K562 (cell line): ENCODE results near the gene NXN. TPM values are rescaled to one million over a fixed set of nuclear protein-coding genes. Genes with fewer than 3 reads are reported as not detected.

ENCODE experiments used
- ATAC-seq: fragments of 200-7000 bp; cut with Tn5 transposase; 3 replicates; pipeline ENCODE4 v1.9.1; 2020; ENCODE audit warnings: moderate library complexity
- BruUV-seq: library from RNA; stranded (reverse); fragments of 400-500 nt; replicated peaks from 2 replicates; lab custom pipeline; 2021; lab: Mats Ljungman, UMichigan
- CTCF ChIA-PET: fragments of 300-600 bp; formaldehyde crosslinking; extraction: SDS; loops from one replicate; lab custom pipeline; 2021; ENCODE audit warnings: low intra/inter-chr PET ratio; lab: Yijun Ruan, JAX
- POLR2A ChIA-PET: fragments of 300-600, 350-650 bp; sonication (Branson Sonifier 250); formaldehyde crosslinking; extraction: SDS; loops from one replicate; lab custom pipeline; 2021; ENCODE audit warnings: antibody characterized with exemption, inconsistent platforms; lab: Yijun Ruan, JAX
- DNase-seq, 4 experiments: peaks; one replicate each; pipeline versions ENCODE4 v3.0.0 to v3.0.0-alpha.2; 2011 to 2018; ENCODE audit warnings: low spot score in 3 of 4, mixed read lengths in 3 of 4; ENCODE audit errors: extremely low read depth in 1 of 4
- FAIRE-seq: peaks from 2 replicates; lab custom pipeline; 2011; peaks lifted over from hg19 to GRCh38; lab: Jason Lieb, UNC
- H2AFZ ChIP-seq: 2 replicates; pipeline ENCODE4 v1.6.0; 2011; ENCODE audit warnings: low read depth, low read length, control low read depth, inconsistent platforms
- H3K27ac ChIP-seq: fragments of 200-600 bp; 3 replicates; pipeline ENCODE4 v1.8.0; 2011; ENCODE audit warnings: low read depth, mild to moderate bottlenecking, control low read depth, inconsistent platforms, low read length, moderate library complexity, mixed read lengths; ENCODE audit errors: extremely low read depth
- H3K27me3 ChIP-seq, 2 experiments: fragments of 300-600 bp in 1 of 2; 2 replicates in 1 of 2; 3 replicates in 1 of 2; pipeline versions ENCODE4 v1.6.0 to v1.8.0; 2011; ENCODE audit warnings: inconsistent platforms in 2 of 2, low read length in 2 of 2, mild to moderate bottlenecking in 1 of 2, mixed read lengths in 1 of 2, moderate library complexity in 1 of 2; ENCODE audit not compliant: control insufficient read depth in 2 of 2, insufficient read depth in 2 of 2
- H3K36me3 ChIP-seq: fragments of 300-600 bp; 3 replicates; pipeline ENCODE4 v1.8.0; 2011; ENCODE audit warnings: mild to moderate bottlenecking, low read length, inconsistent platforms; ENCODE audit not compliant: control insufficient read depth, insufficient read depth
- H3K4me1 ChIP-seq, 2 experiments: fragments of 200-600 bp in 1 of 2; replicated peaks in 1 of 2; 2 replicates in 1 of 2; 3 replicates in 1 of 2; pipeline versions ENCODE4 v1.5.1 to v1.8.0; 2011; ENCODE audit warnings: inconsistent platforms in 2 of 2, low read length in 2 of 2, mild to moderate bottlenecking in 1 of 2, mixed read lengths in 1 of 2, moderate library complexity in 1 of 2; ENCODE audit not compliant: control insufficient read depth in 2 of 2, insufficient read depth in 2 of 2
- H3K4me2 ChIP-seq: 2 replicates; pipeline ENCODE4 v1.6.1; 2011; ENCODE audit warnings: low read length, control low read depth, inconsistent platforms, mixed read lengths; ENCODE audit not compliant: insufficient read depth
- H3K4me3 ChIP-seq: fragments of 200-600 bp; sonication (generic), shearing (Covaris generic); 2 replicates; pipeline ENCODE4 v1.5.1; 2016; ENCODE audit warnings: control low read depth, inconsistent platforms
- H3K79me2 ChIP-seq: fragments of 200-600 bp; 3 replicates; pipeline ENCODE4 v1.8.0; 2011; ENCODE audit warnings: low read length, inconsistent platforms; ENCODE audit not compliant: control insufficient read depth, insufficient read depth
- H3K9ac ChIP-seq, 2 experiments: 2 replicates each; pipeline versions ENCODE4 v1.6.0 to v1.6.1; 2011; ENCODE audit warnings: low read depth in 2 of 2, low read length in 2 of 2, control low read depth in 1 of 2, inconsistent platforms in 1 of 2, mild to moderate bottlenecking in 1 of 2, mixed read lengths in 1 of 2; ENCODE audit not compliant: insufficient read depth in 1 of 2
- H3K9me1 ChIP-seq: one replicate; pipeline ENCODE4 v1.6.0; 2011; ENCODE audit warnings: inconsistent platforms, mild to moderate bottlenecking, low read length, moderate library complexity; ENCODE audit not compliant: control insufficient read depth, insufficient read depth
- H3K9me3 ChIP-seq: replicated peaks from 2 replicates; pipeline ENCODE4 v1.5.1; 2011; ENCODE audit warnings: low read depth, low read length, inconsistent platforms; ENCODE audit not compliant: control insufficient read depth, insufficient read depth
- H4K20me1 ChIP-seq: replicated peaks from 2 replicates; pipeline ENCODE4 v1.6.1; 2011; ENCODE audit warnings: low read length, inconsistent platforms, mixed read lengths; ENCODE audit not compliant: control insufficient read depth, insufficient read depth
- ADNP ChIP-seq: fragments of 200-800 bp; sonication (Bioruptor generic); IDR thresholded peaks from 2 replicates; pipeline ENCODE4 v1.6.1; 2016; ENCODE audit warnings: missing genetic modification characterization, missing compliant biosample characterization
- ARHGAP35 ChIP-seq: fragments of 450-650 bp; IDR thresholded peaks from 2 replicates; pipeline ENCODE4 v1.6.1; 2018; ENCODE audit not compliant: partially characterized antibody
- CHD2 ChIP-seq: IDR thresholded peaks from 2 replicates; pipeline ENCODE4 v1.6.1; 2011; ENCODE audit warnings: low read depth, low read length
- DNMT1 ChIP-seq: fragments of 450-650 bp; IDR thresholded peaks from 2 replicates; pipeline ENCODE4 v1.6.1; 2016; ENCODE audit warnings: antibody characterized with exemption, mild to moderate bottlenecking
- HCFC1 ChIP-seq: IDR thresholded peaks from 2 replicates; pipeline ENCODE4 v1.6.1; 2012; ENCODE audit warnings: low read depth, low read length, improper control_type of control experiment
- JUNB ChIP-seq: fragments of 450-650 bp; formaldehyde crosslinking; conservative IDR thresholded peaks from 2 replicates; pipeline ENCODE4 v1.4.0; 2020; ENCODE audit warnings: mild to moderate bottlenecking
- KLF10 ChIP-seq: fragments of 250-450 bp; sonication (Bioruptor Pico); IDR thresholded peaks from 2 replicates; pipeline ENCODE4 v1.6.1; 2021; ENCODE audit warnings: matching md5 sums
- NFIC ChIP-seq: fragments of 450-650 bp; IDR thresholded peaks from 2 replicates; pipeline ENCODE4 v1.6.1; 2017; ENCODE audit warnings: mild to moderate bottlenecking, inconsistent platforms
- PML ChIP-seq: IDR thresholded peaks from 2 replicates; pipeline ENCODE4 v1.6.1; 2012; ENCODE audit warnings: low read length, inconsistent platforms
- POLR2B ChIP-seq: fragments of 450-650 bp; IDR thresholded peaks from 2 replicates; pipeline ENCODE4 v1.6.1; 2018; ENCODE audit warnings: low read depth; ENCODE audit not compliant: partially characterized antibody
- SREBF2 ChIP-seq: sonication (generic); formaldehyde crosslinking; IDR thresholded peaks from 2 replicates; pipeline ENCODE4 v1.4.0; 2020; ENCODE audit warnings: mild to moderate bottlenecking, missing genetic modification reagents
- TOE1 ChIP-seq, 2 experiments: fragments of 450-650 bp in 1 of 2; sonication (generic) in 1 of 2; formaldehyde crosslinking in 1 of 2; IDR thresholded peaks; 2 replicates each; pipeline versions ENCODE4 v1.7.1 to v1.8.0; 2016 to 2022; ENCODE audit warnings: borderline replicate concordance in 2 of 2, mild to moderate bottlenecking in 2 of 2, antibody characterized with exemption in 1 of 2, inconsistent platforms in 1 of 2, low read depth in 1 of 2, missing genetic modification reagents in 1 of 2, moderate library complexity in 1 of 2
- U2AF1 ChIP-seq: fragments of 200-400 bp; formaldehyde crosslinking; optimal IDR thresholded peaks from 2 replicates; pipeline ENCODE3; 2017; ENCODE audit warnings: mild to moderate bottlenecking, low read depth, low read length, moderate library complexity
- YBX1 ChIP-seq: fragments of 450-650 bp; IDR thresholded peaks from 2 replicates; pipeline ENCODE4 v1.7.1; 2016; ENCODE audit warnings: mild to moderate bottlenecking
- WGBS: fragments of 100-300 bp; shearing (Covaris generic); methylation state at CpG from one replicate; pipeline ENCODE4 v1.1.6; 2016; ENCODE audit warnings: low coverage, mixed read lengths; ENCODE audit not compliant: insufficient coverage; ENCODE audit errors: missing lambda C conversion rate; 5-methylcytosine and 5-hydroxymethylcytosine counted together
- in situ Hi-C: fragments of 300-500 bp; cut with MboI; formaldehyde crosslinking; loops from 4 replicates; pipeline ENCODE4 v1.15.0; 2018; ENCODE audit warnings: inconsistent platforms, mixed read lengths
- intact Hi-C: fragments of 100-400 bp; cut with micrococcal nuclease; formaldehyde crosslinking; loops from 2 replicates; pipeline ENCODE4 v1.14.2; 2022
- polyA plus RNA-seq, 8 experiments: library from polyadenylated mRNA; depleted of rRNA in 4 of 8; stranded (reverse) in 5 of 8; unstranded in 3 of 8; fragments of >200 nt; fragmentation: Nextera tagmentation in 2 of 8; fragmentation: Illumina TruSeq in 1 of 8; extraction: Ambion mirVana in 2 of 8; extraction: Trizol in 1 of 8; gene quantifications; 2 replicates each; pipeline versions ENCODE4 v1.2.1 to v1.2.3, GENCODE V29; 2011 to 2014; ENCODE audit warnings: inconsistent platforms in 1 of 8, missing spikeins in 1 of 8
- total RNA-seq, 7 experiments: library from RNA; depleted of rRNA in 6 of 7; stranded (reverse); fragments of >200 nt in 6 of 7; fragmentation: Illumina TruSeq in 2 of 7; extraction: Trizol in 2 of 7; gene quantifications; 2 replicates each; pipeline versions ENCODE4 v1.2.1 to v1.2.3, GENCODE V29; 2011 to 2021; ENCODE audit warnings: low replicate concordance in 1 of 7
- TF ChIP-seq, protein P1 (sequence below), 2 experiments: fragments of 450-650 bp in 1 of 2; sonication (generic) in 1 of 2; formaldehyde crosslinking; conservative IDR thresholded peaks; 2 replicates each; pipeline versions ENCODE4 v1.4.0 to v1.8.1; 2020 to 2022; ENCODE audit warnings: mild to moderate bottlenecking in 1 of 2, missing genetic modification reagents in 1 of 2
- TF ChIP-seq, protein P2 (sequence below): fragments of 250-450 bp; sonication (Bioruptor Pico); IDR thresholded peaks from 2 replicates; pipeline ENCODE4 v1.8.0; 2022; ENCODE audit warnings: inconsistent platforms, mild to moderate bottlenecking, moderate library complexity, borderline replicate concordance
- TF ChIP-seq, protein P3 (sequence below), 2 experiments: fragments of 250-450 bp in 1 of 2; fragments of 450-650 bp in 1 of 2; sonication (Bioruptor Pico) in 1 of 2; IDR thresholded peaks; 2 replicates each; pipeline versions ENCODE4 v1.6.1 to v1.8.0; 2016 to 2021; ENCODE audit warnings: mild to moderate bottlenecking in 2 of 2, moderate library complexity in 2 of 2, missing compliant biosample characterization in 1 of 2, missing genetic modification characterization in 1 of 2

Gene NXN
- total and polyA plus RNA-seq, 9 of the 15 experiments (the other 6 are each of a cell fraction or from before 2014, with no cell fraction given) = 0.08 to 0.39 (median 0.29) TPM; not detected in 5

DNA sequence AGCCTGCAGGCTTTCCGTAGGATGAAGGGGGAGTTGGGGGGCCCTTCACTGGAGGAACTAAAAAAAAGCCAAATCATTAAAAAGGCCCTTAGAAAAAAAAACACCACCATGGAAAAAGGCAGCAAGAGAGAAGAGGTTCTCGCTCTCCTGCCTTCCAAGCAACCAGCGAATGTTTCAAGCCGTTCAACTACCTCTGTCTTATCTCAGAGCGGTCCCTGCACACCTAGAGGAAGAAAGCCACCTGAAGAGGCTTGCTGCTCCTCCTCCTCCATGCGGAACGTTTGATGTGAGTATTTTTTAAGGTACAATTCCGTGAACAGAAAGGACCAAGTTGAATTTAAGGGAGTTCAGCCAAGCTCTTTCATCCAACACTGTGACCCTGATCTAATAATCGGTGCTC lies 9.2 kb downstream of the NXN start:
- Histone ChIP-seq H3K9me1 (no peaks in the 10 kb centered on the region), H3K27me3 (peaks cover 8 to 51% of the 10 kb centered on the region in 2 experiments; a peak in 3 of 5 replicates), H3K36me3 (no peaks in the 10 kb centered on the region), H4K20me1 (0 out of 2 replicates have a peak, but pooled peaks cover 5% of the 10 kb centered on the region), H3K27ac (no peak overlapping the region), H3K9me3 (no peaks in the 10 kb centered on the region), H3K9ac (no peak overlapping the region), H2AFZ (no peak overlapping the region), H3K4me1 (no peaks in the 10 kb centered on the region; a peak in 1 of 5 replicates), H3K4me3 (no peak overlapping the region), H3K4me2 (no peak overlapping the region; the same call in 1 of the 2 replicates), H3K79me2 (no peaks in the 10 kb centered on the region)
- WGBS = 11% methylated on average over 9 of the region's 9 CpGs
- POLR2A ChIA-PET = no interaction called here
- intact Hi-C loops = no loop called here
- CTCF ChIA-PET = no interaction called here
- no peak for ATAC-seq
- no peak for DNase-seq
- in situ Hi-C loops = loop anchor here (10.0 kb wide), 1 partner anchor 86 kb away; no protein-coding TSS in a partner anchor
- FAIRE-seq = no peak
- no TSS peak for BruUV-seq
- no peak for TF ChIP-seq TOE1 (IDR thresholded peaks at IDR 0.05; ENCODE audit: borderline replicate concordance)
- no peak for TF ChIP-seq TOE1 (CRISPR knock-in tag; IDR thresholded peaks at IDR 0.05; ENCODE audit: borderline replicate concordance, low read depth)
- TF ChIP-seq CHD2 = no peak
- no peak for TF ChIP-seq SREBF2 (CRISPR knock-in tag)
- TF ChIP-seq KLF10 = no peak
- TF ChIP-seq ADNP = no peak
- no peak for TF ChIP-seq HCFC1
- no peak for TF ChIP-seq ARHGAP35
- no peak for TF ChIP-seq DNMT1
- TF ChIP-seq, protein P1, sequence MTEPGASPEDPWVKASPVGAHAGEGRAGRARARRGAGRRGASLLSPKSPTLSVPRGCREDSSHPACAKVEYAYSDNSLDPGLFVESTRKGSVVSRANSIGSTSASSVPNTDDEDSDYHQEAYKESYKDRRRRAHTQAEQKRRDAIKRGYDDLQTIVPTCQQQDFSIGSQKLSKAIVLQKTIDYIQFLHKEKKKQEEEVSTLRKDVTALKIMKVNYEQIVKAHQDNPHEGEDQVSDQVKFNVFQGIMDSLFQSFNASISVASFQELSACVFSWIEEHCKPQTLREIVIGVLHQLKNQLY (CRISPR knock-in tag; conservative IDR thresholded peaks at IDR 0.05) = no peak
- TF ChIP-seq POLR2B = no peak
- no peak for TF ChIP-seq NFIC
- TF ChIP-seq PML = no peak
- TF ChIP-seq JUNB (CRISPR knock-in tag) = no peak
- TF ChIP-seq YBX1 = no peak
- TF ChIP-seq, protein P2, sequence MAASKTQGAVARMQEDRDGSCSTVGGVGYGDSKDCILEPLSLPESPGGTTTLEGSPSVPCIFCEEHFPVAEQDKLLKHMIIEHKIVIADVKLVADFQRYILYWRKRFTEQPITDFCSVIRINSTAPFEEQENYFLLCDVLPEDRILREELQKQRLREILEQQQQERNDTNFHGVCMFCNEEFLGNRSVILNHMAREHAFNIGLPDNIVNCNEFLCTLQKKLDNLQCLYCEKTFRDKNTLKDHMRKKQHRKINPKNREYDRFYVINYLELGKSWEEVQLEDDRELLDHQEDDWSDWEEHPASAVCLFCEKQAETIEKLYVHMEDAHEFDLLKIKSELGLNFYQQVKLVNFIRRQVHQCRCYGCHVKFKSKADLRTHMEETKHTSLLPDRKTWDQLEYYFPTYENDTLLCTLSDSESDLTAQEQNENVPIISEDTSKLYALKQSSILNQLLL = no peak
- TF ChIP-seq, protein P3, sequence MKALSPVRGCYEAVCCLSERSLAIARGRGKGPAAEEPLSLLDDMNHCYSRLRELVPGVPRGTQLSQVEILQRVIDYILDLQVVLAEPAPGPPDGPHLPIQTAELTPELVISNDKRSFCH (CRISPR knock-in tag; IDR thresholded peaks at IDR 0.05) = no peak
- TF ChIP-seq, protein P3 (tag; IDR thresholded peaks at IDR 0.05) = no peak
- TF ChIP-seq U2AF1 = no peak
